ENCODE results near the gene FEM1C.

DNA sequence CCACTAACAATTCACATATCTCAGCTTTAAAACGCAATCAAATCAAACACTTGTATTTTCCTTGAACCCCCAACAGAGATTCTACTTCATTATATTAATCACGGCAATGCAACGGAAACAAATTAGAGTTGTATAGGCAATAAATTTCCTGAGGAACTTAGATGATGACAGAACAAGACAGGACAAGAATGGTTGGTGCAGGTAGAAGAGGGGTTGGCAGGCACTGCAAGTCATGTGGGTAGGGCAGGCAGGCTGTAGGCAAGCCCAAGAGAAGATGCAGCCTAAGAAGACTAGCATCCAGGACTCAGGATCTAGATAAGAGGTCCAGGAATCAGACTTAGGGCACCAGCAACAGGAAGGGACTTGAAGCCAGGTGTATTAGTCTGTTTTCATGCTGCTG is 16.6 kb upstream of the FEM1C start:
- TF ChIP-seq, protein P1, sequence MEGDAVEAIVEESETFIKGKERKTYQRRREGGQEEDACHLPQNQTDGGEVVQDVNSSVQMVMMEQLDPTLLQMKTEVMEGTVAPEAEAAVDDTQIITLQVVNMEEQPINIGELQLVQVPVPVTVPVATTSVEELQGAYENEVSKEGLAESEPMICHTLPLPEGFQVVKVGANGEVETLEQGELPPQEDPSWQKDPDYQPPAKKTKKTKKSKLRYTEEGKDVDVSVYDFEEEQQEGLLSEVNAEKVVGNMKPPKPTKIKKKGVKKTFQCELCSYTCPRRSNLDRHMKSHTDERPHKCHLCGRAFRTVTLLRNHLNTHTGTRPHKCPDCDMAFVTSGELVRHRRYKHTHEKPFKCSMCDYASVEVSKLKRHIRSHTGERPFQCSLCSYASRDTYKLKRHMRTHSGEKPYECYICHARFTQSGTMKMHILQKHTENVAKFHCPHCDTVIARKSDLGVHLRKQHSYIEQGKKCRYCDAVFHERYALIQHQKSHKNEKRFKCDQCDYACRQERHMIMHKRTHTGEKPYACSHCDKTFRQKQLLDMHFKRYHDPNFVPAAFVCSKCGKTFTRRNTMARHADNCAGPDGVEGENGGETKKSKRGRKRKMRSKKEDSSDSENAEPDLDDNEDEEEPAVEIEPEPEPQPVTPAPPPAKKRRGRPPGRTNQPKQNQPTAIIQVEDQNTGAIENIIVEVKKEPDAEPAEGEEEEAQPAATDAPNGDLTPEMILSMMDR (IDR thresholded peaks at IDR 0.05) = no peak
- TF ChIP-seq POLR2A (IDR thresholded peaks at IDR 0.05) = no peak
